Hepatocyte (in vitro differentiated cells): ENCODE results near the gene ALOX5.

Experiments
- CTCF ChIP-seq: fragments of 200-600 bp; sonication (generic); IDR thresholded peaks from 2 replicates; pipeline ENCODE4 v1.5.1; 2016; ENCODE audit warnings: antibody characterized with exemption, mild to moderate bottlenecking; ENCODE audit not compliant: poor library complexity
- EZH2phosphoT487 ChIP-seq: fragments of 200-600 bp; sonication (generic); IDR thresholded peaks from one replicate; pipeline ENCODE4 v1.6.1; 2018; ENCODE audit warnings: antibody characterized with exemption, mild to moderate bottlenecking, low read depth, moderate library complexity; ENCODE audit not compliant: unreplicated experiment, severe bottlenecking

GRCh38 chr10:45398595-45398994 lies 24.6 kb downstream of the ALOX5 start:
- TF ChIP-seq CTCF, result no peak
- no peak for TF ChIP-seq EZH2phosphoT487
